MM.1S (cell line): ENCODE data around the gene ABITRAM.

Experiments
- EZH2 ChIP-seq: fragments of 300-600 bp; sonication (generic); optimal IDR thresholded peaks from 2 replicates; pipeline ENCODE3; 2017; ENCODE audit warnings: low read depth, mild to moderate bottlenecking, antibody characterized with exemption, low read length, mixed read lengths
- EZH2phosphoT487 ChIP-seq: fragments of 300-600 bp; sonication (generic); IDR thresholded peaks from 2 replicates; pipeline ENCODE4 v1.6.1; 2018; ENCODE audit warnings: antibody characterized with exemption, low read length
- TF ChIP-seq, protein P1 (sequence below): fragments of 300-600 bp; sonication (generic); IDR thresholded peaks from 2 replicates; pipeline ENCODE4 v1.5.1; 2016; ENCODE audit warnings: antibody characterized with exemption, low read length, mixed read lengths

DNA sequence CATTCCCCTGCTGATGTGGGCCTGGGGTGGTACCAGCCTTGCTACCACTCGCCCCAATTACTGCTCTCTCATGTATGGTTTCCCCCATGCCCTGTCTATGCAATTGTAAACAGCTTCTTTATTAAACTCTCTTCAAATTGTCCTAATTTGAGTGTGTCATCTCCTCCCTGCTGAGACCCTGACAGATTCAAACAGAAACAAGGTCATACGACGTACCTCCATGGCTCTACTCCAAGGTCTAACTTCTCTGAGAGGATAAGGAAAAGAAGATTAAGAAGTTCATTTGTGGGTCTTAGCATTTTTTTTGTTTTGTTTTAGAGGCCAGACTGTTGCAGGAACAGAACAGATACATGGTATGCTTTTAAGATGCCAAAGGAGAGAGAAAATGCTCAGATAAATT is 38.0 kb downstream of the ABITRAM start:
- TF ChIP-seq EZH2 = no peak
- TF ChIP-seq, protein P1, sequence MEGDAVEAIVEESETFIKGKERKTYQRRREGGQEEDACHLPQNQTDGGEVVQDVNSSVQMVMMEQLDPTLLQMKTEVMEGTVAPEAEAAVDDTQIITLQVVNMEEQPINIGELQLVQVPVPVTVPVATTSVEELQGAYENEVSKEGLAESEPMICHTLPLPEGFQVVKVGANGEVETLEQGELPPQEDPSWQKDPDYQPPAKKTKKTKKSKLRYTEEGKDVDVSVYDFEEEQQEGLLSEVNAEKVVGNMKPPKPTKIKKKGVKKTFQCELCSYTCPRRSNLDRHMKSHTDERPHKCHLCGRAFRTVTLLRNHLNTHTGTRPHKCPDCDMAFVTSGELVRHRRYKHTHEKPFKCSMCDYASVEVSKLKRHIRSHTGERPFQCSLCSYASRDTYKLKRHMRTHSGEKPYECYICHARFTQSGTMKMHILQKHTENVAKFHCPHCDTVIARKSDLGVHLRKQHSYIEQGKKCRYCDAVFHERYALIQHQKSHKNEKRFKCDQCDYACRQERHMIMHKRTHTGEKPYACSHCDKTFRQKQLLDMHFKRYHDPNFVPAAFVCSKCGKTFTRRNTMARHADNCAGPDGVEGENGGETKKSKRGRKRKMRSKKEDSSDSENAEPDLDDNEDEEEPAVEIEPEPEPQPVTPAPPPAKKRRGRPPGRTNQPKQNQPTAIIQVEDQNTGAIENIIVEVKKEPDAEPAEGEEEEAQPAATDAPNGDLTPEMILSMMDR = no peak
- TF ChIP-seq EZH2phosphoT487 = no peak
